ENCODE data around the gene TIGD2.

DNA sequence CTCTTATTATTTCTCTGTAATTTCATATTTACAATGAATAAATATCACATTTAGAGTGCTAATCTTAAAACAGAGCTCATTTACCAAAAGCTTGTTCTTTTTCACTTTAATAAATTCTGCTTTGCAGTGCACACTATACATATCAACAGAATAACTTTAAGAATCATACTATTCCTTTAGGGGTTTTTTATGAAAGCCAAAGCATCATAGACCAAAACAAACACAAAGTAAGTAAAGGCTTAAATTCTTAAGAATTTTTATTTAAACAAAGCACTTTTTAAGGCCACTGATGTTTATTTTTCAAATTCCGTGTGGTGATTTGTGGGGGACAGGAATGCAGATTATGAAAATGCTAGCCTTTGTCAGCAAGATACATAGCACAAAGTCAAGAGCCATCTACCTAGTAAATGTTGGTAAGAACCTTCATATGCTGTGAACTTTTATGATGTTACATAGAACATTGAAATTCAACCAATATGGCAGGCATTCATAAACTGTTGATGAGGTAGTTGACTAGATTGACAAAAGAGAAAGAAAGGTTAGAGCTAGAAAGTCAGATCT lies 17.8 kb downstream of the TIGD2 start:
- TF ChIP-seq, protein P1, sequence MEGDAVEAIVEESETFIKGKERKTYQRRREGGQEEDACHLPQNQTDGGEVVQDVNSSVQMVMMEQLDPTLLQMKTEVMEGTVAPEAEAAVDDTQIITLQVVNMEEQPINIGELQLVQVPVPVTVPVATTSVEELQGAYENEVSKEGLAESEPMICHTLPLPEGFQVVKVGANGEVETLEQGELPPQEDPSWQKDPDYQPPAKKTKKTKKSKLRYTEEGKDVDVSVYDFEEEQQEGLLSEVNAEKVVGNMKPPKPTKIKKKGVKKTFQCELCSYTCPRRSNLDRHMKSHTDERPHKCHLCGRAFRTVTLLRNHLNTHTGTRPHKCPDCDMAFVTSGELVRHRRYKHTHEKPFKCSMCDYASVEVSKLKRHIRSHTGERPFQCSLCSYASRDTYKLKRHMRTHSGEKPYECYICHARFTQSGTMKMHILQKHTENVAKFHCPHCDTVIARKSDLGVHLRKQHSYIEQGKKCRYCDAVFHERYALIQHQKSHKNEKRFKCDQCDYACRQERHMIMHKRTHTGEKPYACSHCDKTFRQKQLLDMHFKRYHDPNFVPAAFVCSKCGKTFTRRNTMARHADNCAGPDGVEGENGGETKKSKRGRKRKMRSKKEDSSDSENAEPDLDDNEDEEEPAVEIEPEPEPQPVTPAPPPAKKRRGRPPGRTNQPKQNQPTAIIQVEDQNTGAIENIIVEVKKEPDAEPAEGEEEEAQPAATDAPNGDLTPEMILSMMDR (conservative IDR thresholded peaks at IDR 0.05 in 1 of 2, IDR thresholded peaks at IDR 0.05 in 1 of 2; ENCODE audit: extremely low read depth in 1 of 2, insufficient read depth in 1 of 2, low read depth in 1 of 2, low read length in 2 of 2), result no peak
- TF ChIP-seq EZH2 (IDR thresholded peaks at IDR 0.05; ENCODE audit: borderline replicate concordance, low read length), result no peak
